ENCODE results near the gene ADORA3.
"Not testable (repeated sequence)": the region's sequence is repeated elsewhere in the genome, so short reads cannot be mapped to it uniquely, and the experiment has no call there.

Gene ADORA3

GRCh38 chr1:111503585-111504060 is at the start of gene ADORA3, which contains the start of gene TMIGD3:
Gene ADORA3 (minus strand): TSS chr1:111503633. CDS start chr1:111503354, 279 bp downstream.
Gene TMIGD3 (minus strand): TSS chr1:111503633. CDS start chr1:111503354, 279 bp downstream.
- DNase-seq (ENCODE audit: low read depth in 4 of 4, low spot score in 1 of 4), result no peak

GRCh38 chr1:111553196-111553595 is 49.8 kb upstream of the ADORA3 start:
- no peak for DNase-seq (ENCODE audit: low read depth in 4 of 4, low spot score in 1 of 4)

GRCh38 chr1:111552587-111552986 is 49.2 kb upstream of the ADORA3 start:
- no peak for DNase-seq (ENCODE audit: low read depth in 4 of 4, low spot score in 1 of 4)

- DNase-seq (ENCODE audit: low read depth in 4 of 4, low spot score in 1 of 4), result no peak
Measured at GRCh38 chr1:111551623-111552411, 48.4 kb upstream of the ADORA3 start.

GRCh38 chr1:111547786-111548185 is 44.4 kb upstream of the ADORA3 start:
- DNase-seq (ENCODE audit: low read depth in 4 of 4, low spot score in 1 of 4), result not testable (repeated sequence)

- DNase-seq (ENCODE audit: low read depth in 4 of 4, low spot score in 1 of 4), result no peak
Measured at GRCh38 chr1:111542187-111542586, 38.8 kb upstream of the ADORA3 start.

- DNase-seq (ENCODE audit: low read depth in 4 of 4, low spot score in 1 of 4), result no peak
Measured at GRCh38 chr1:111541721-111542120, 38.3 kb upstream of the ADORA3 start.

- no peak for DNase-seq (ENCODE audit: low read depth in 4 of 4, low spot score in 1 of 4)
Measured at GRCh38 chr1:111540928-111541327, 37.5 kb upstream of the ADORA3 start.

- DNase-seq (ENCODE audit: low read depth in 4 of 4, low spot score in 1 of 4), result no peak
Measured at GRCh38 chr1:111538343-111539025, 35.1 kb upstream of the ADORA3 start.

GRCh38 chr1:111535256-111536191 is 32.1 kb upstream of the ADORA3 start:
- DNase-seq (ENCODE audit: low read depth in 4 of 4, low spot score in 1 of 4), result no peak

GRCh38 chr1:111520053-111520452 is 16.6 kb upstream of the ADORA3 start:
- DNase-seq (ENCODE audit: low read depth in 4 of 4, low spot score in 1 of 4), result no peak

- no peak for DNase-seq (ENCODE audit: low read depth in 4 of 4, low spot score in 1 of 4)
Measured at GRCh38 chr1:111517469-111518225, 14.2 kb upstream of the ADORA3 start.

GRCh38 chr1:111516005-111516535 is 12.6 kb upstream of the ADORA3 start:
- DNase-seq (ENCODE audit: low read depth in 4 of 4, low spot score in 1 of 4), result no peak

- DNase-seq (ENCODE audit: low read depth in 4 of 4, low spot score in 1 of 4), result no peak
Measured at GRCh38 chr1:111515291-111516004, 12.0 kb upstream of the ADORA3 start.

GRCh38 chr1:111513410-111514020 is 10.1 kb upstream of the ADORA3 start:
- no peak for DNase-seq (ENCODE audit: low read depth in 4 of 4, low spot score in 1 of 4)

GRCh38 chr1:111512931-111513330 is 9.5 kb upstream of the ADORA3 start:
- no peak for DNase-seq (ENCODE audit: low read depth in 4 of 4, low spot score in 1 of 4)

- DNase-seq (ENCODE audit: low read depth in 4 of 4, low spot score in 1 of 4), result no peak
Measured at GRCh38 chr1:111512132-111512889, 8.9 kb upstream of the ADORA3 start.

- DNase-seq (ENCODE audit: low read depth in 4 of 4, low spot score in 1 of 4), result no peak
Measured at GRCh38 chr1:111511370-111511769, 7.9 kb upstream of the ADORA3 start.

Measured in stimulated activated CD4-positive, alpha-beta T cell treated with anti-CD3 and anti-CD28 coated beads, Interleukin-1b, Interleukin-23, amount 100 ng/mL, for 24 hours (primary cell).